Epithelial cell of esophagus (primary cell): Measurements from ENCODE around the gene DNAJB11.

Source experiments
- DNase-seq: peaks from one replicate; pipeline ENCODE4 v3.0.0; 2010; ENCODE audit warnings: low read depth
- H3K4me3 ChIP-seq: 2 replicates; pipeline ENCODE4 v1.5.1; 2011; ENCODE audit warnings: mild to moderate bottlenecking, low read length, control low read depth
- TF ChIP-seq, protein P1 (sequence below): IDR thresholded peaks from 2 replicates; pipeline ENCODE4 v1.5.1; 2011; ENCODE audit warnings: low read depth, mild to moderate bottlenecking, low read length, control low read depth, inconsistent platforms; ENCODE audit not compliant: insufficient read depth; ENCODE audit errors: missing control alignments

DNAJB11 gene

DNA sequence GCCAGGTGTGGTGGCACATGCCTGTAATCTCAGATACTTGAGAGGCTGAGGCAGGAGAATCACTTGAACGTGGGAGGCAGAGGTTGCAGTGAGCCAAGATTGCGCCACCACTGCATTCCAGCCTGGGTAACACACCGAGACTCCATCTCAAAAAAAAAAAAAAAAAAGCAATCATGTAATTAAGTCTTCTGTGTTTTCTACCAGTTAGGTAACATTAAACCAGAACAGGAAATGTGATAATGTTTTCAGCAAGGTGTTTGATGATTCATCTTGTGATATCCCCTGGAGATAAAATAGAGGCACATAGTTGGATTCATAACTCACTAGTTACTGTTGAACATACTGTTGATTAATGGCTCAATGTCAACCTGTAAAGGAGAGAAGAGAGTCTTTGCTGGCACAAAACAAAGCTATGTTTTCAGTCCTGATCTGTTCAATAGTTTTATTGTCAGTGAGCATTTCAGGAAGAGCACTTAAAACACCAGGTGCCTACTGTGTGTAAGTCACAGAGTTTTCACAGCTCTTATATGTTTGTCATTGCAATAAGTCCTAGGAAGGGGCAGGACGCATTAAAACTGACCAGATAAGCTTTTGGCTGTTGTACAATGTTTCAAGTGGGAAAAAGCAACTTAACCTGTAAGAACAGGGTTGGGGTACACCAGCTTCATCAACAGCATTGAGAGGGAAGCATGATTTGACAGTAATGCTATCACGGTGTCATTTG, 19.5 kb downstream of the DNAJB11 start:
- H3K4me3 ChIP-seq: no peak overlapping the region
- TF ChIP-seq, protein P1, sequence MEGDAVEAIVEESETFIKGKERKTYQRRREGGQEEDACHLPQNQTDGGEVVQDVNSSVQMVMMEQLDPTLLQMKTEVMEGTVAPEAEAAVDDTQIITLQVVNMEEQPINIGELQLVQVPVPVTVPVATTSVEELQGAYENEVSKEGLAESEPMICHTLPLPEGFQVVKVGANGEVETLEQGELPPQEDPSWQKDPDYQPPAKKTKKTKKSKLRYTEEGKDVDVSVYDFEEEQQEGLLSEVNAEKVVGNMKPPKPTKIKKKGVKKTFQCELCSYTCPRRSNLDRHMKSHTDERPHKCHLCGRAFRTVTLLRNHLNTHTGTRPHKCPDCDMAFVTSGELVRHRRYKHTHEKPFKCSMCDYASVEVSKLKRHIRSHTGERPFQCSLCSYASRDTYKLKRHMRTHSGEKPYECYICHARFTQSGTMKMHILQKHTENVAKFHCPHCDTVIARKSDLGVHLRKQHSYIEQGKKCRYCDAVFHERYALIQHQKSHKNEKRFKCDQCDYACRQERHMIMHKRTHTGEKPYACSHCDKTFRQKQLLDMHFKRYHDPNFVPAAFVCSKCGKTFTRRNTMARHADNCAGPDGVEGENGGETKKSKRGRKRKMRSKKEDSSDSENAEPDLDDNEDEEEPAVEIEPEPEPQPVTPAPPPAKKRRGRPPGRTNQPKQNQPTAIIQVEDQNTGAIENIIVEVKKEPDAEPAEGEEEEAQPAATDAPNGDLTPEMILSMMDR: no peak
- DNase-seq: peak; percentile 97

DNA sequence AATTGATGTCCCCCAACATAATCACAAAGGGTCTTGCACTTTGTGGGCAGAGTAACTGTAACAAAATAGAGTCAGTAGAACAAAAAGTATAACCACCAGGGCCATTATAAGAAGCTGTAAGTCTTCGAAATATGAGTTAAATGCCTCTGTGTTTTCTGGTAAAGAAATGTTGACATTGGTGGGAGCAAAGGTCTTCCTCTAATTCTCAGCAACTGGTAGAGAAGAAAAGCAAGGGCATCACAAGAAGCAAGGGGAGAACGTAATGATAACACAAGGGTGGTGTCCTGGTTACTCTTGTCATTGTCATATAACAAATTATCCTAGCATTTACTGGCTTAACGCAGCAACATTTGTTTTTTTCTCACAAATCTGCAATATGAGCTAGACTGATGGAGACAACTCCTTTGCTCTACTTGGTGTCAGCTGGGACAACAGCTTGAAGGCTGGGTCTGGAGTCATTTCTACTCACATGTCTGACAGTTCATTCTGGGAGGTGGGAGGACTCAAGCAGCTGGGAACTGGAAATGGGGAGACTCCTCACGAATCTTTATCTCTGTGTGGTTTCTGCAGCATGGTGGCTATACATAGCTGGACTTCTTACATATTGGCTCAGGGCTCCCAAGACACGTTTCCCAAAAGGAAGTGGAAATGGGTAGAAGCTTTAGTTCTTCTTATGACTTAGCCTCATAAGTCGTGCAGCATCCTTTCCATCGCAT, 20.2 kb downstream of the DNAJB11 start:
- TF ChIP-seq, protein P1: no peak
- no peak overlapping the region for H3K4me3 ChIP-seq
- no peak for DNase-seq

DNA sequence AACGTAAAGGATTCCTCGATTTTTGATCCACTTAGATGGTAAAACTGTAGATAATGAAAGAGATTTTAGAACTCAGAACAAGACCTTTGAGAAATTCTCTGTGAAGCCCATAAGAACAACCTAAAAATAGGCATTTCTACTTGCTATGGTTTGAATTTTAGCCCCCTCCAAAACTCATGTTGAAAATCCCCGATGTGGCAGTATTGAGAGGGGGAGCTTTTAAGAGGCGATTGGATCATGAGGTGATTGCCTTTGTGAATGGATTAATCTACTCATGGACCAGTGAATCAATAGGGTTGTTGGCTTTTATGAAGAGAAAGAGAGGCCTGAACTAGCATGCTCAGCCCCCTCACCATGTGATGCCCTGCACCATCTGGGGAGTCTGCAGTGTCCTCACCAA, 22.2 kb downstream of the DNAJB11 start:
- H3K4me3 ChIP-seq: no peak overlapping the region
- DNase-seq: no peak
- TF ChIP-seq, protein P1: no peak

DNA sequence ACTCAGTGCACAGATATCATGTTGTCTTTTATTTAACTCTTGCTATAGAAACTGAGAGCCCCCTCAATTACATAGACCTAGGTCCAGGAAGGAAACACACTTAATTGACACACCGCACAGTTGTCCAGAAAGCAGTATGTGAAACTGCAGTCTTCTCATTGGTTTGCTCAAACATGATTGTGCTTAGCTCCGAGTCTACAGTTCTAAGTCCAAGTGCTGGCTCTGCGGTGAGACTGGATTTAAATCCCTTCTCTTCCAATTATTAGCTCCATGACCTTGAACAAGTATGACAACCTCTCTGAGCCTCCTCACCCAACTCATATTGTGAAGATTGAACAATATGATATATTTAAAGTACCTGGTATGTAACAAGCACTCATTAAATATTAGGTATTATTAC, 23.3 kb downstream of the DNAJB11 start:
- no peak for DNase-seq
- H3K4me3 ChIP-seq: no peak overlapping the region
- TF ChIP-seq, protein P1: no peak

DNA sequence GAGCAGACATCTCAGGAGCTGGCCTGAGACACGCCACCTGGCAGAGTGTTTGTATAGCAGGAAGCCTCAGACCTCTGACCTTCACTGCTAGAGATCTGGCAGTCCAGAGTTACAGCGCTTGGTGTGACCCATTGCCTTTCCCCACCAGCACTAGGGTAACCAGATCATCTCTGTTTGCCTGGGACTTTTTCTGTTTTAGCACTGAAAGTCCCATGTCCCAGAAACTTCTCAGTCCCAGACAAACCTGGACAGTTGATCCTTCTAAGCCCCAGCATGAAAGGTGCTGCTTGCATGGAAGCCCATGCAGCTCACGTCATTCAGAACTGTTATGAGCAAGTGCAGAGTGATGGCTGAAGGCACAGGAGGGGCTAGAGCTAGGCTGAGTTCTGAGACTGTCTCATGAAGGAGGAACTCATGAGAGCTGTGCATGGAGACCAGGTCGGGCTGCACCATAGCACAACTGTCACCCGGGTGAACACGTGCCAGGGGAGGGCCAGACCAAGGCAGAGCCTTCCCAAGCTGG, 24.1 kb downstream of the DNAJB11 start:
- TF ChIP-seq, protein P1: no peak
- DNase-seq: no peak
- no peak overlapping the region for H3K4me3 ChIP-seq

DNA sequence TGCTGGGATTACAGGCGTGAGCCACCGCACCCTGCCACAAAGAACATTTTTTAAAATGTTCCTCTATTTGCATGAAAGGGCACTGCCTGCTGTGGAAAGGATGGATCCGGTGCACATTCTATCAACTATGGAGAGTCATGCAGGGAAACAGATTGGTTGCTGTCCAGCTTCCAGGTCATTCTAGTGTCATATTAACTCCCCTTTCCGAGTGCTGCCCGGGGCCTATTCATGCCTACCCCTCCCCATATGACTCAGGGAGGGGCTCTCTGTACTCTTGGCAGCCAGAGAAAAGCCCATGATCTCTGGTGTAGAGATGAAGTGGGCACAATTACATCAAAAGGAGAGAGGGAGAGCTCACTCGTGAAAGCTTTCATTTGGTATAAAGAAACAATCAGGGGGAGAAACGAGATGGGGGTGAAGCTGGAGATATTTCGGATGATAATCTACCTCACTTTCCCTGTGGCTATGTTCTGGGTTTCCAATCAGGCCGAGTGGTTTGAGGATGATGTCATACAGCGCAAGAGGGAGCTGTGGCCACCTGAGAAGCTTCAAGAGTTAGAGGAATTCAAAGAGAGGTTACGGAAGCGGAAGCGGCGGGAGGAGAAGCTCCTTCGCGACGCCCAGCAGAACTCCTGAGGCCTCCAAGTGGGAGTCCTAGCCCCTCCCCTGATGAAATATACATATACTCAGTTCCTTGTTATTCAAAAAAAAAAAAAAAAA, 26.2 kb downstream of the DNAJB11 start:
- H3K4me3 ChIP-seq: no peak overlapping the region
- TF ChIP-seq, protein P1: no peak
- peak; percentile 67 for DNase-seq
